Measurements from ENCODE around the gene E2F4.
A peak's percentile ranks its signal among the peaks of the same experiment; 100 is the strongest.

E2F4 gene, protein sequence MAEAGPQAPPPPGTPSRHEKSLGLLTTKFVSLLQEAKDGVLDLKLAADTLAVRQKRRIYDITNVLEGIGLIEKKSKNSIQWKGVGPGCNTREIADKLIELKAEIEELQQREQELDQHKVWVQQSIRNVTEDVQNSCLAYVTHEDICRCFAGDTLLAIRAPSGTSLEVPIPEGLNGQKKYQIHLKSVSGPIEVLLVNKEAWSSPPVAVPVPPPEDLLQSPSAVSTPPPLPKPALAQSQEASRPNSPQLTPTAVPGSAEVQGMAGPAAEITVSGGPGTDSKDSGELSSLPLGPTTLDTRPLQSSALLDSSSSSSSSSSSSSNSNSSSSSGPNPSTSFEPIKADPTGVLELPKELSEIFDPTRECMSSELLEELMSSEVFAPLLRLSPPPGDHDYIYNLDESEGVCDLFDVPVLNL

GRCh38 chr16:67191995-67192681, at the start of gene E2F4:
TSS of gene E2F4 (plus strand) at chr16:67192155. CDS start at chr16:67192228, 73 bp downstream.
- TF ChIP-seq, protein P1, sequence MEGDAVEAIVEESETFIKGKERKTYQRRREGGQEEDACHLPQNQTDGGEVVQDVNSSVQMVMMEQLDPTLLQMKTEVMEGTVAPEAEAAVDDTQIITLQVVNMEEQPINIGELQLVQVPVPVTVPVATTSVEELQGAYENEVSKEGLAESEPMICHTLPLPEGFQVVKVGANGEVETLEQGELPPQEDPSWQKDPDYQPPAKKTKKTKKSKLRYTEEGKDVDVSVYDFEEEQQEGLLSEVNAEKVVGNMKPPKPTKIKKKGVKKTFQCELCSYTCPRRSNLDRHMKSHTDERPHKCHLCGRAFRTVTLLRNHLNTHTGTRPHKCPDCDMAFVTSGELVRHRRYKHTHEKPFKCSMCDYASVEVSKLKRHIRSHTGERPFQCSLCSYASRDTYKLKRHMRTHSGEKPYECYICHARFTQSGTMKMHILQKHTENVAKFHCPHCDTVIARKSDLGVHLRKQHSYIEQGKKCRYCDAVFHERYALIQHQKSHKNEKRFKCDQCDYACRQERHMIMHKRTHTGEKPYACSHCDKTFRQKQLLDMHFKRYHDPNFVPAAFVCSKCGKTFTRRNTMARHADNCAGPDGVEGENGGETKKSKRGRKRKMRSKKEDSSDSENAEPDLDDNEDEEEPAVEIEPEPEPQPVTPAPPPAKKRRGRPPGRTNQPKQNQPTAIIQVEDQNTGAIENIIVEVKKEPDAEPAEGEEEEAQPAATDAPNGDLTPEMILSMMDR (IDR thresholded peaks at IDR 0.05; ENCODE audit: low read depth, low read length): no peak
- H3K4me3 ChIP-seq (ENCODE audit: low read depth, low read length): peak within 1 kb of the TSS; percentile 89
- DNase-seq (ENCODE audit: low read depth, low spot score): peak; percentile 90
- in situ Hi-C loops (cut with HindIII; ENCODE audit: low sequenced_read_pairs): no loop called here

GRCh38 chr16:67142342-67142741, 49.6 kb upstream of the E2F4 start:
- in situ Hi-C loops (cut with HindIII; ENCODE audit: low sequenced_read_pairs): no loop called here
- no peak for DNase-seq (ENCODE audit: low read depth, low spot score)
- TF ChIP-seq, protein P1 (IDR thresholded peaks at IDR 0.05; ENCODE audit: low read depth, low read length): no peak
- no peak overlapping the region for H3K4me3 ChIP-seq (ENCODE audit: low read depth, low read length)

- in situ Hi-C loops (cut with HindIII; ENCODE audit: low sequenced_read_pairs): no loop called here
- DNase-seq (ENCODE audit: low read depth, low spot score): no peak
- no peak overlapping the region for H3K4me3 ChIP-seq (ENCODE audit: low read depth, low read length)
- TF ChIP-seq, protein P1 (IDR thresholded peaks at IDR 0.05; ENCODE audit: low read depth, low read length): no peak
These were observed 47.0 kb upstream of the E2F4 start for GRCh38 chr16:67144943-67145342.

- TF ChIP-seq, protein P1 (IDR thresholded peaks at IDR 0.05; ENCODE audit: low read depth, low read length): no peak
- in situ Hi-C loops (cut with HindIII; ENCODE audit: low sequenced_read_pairs): no loop called here
- no peak for DNase-seq (ENCODE audit: low read depth, low spot score)
These were observed 46.2 kb upstream of the E2F4 start for GRCh38 chr16:67145746-67146145.

GRCh38 chr16:67146523-67147357, 45.2 kb upstream of the E2F4 start:
- in situ Hi-C loops (cut with HindIII; ENCODE audit: low sequenced_read_pairs): no loop called here

More at GRCh38 chr16:67145746-67146145, 46.2 kb upstream of the E2F4 start:
- H3K4me3 ChIP-seq (ENCODE audit: low read depth, low read length): no peak overlapping the region

More at GRCh38 chr16:67146523-67147357, 45.2 kb upstream of the E2F4 start:
- DNase-seq (ENCODE audit: low read depth, low spot score): no peak
- TF ChIP-seq, protein P1 (IDR thresholded peaks at IDR 0.05; ENCODE audit: low read depth, low read length): no peak
- no peak overlapping the region for H3K4me3 ChIP-seq (ENCODE audit: low read depth, low read length)

All from astrocyte of the spinal cord (primary cell).